ENCODE data around the gene URB1.

Gene URB1

GRCh38 chr21:32309906-32310460, 82.8 kb downstream of the URB1 start:
- DNase-seq (ENCODE audit: low read depth): no peak
- TF ChIP-seq, protein P1, sequence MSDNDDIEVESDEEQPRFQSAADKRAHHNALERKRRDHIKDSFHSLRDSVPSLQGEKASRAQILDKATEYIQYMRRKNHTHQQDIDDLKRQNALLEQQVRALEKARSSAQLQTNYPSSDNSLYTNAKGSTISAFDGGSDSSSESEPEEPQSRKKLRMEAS (IDR thresholded peaks at IDR 0.05; ENCODE audit: low read depth, low read length): no peak
- no peak for TF ChIP-seq MYC (IDR thresholded peaks at IDR 0.05; ENCODE audit: low read depth, low read length)
- no peak for TF ChIP-seq POLR2A (IDR thresholded peaks at IDR 0.05; ENCODE audit: extremely low read depth, insufficient read length)
- TF ChIP-seq CTCF (IDR thresholded peaks at IDR 0.05; ENCODE audit: low read depth, low read length): no peak
- H3K4me3 ChIP-seq (ENCODE audit: low read depth, low read length): no peak overlapping the region

- TF ChIP-seq, protein P1 (IDR thresholded peaks at IDR 0.05; ENCODE audit: low read depth, low read length): no peak
- no peak for TF ChIP-seq MYC (IDR thresholded peaks at IDR 0.05; ENCODE audit: low read depth, low read length)
- no peak for TF ChIP-seq CTCF (IDR thresholded peaks at IDR 0.05; ENCODE audit: low read depth, low read length)
- no peak for TF ChIP-seq POLR2A (IDR thresholded peaks at IDR 0.05; ENCODE audit: extremely low read depth, insufficient read length)
- DNase-seq (ENCODE audit: low read depth): no peak
- H3K4me3 ChIP-seq (ENCODE audit: low read depth, low read length): no peak overlapping the region
Measured at GRCh38 chr21:32308696-32309095, 84.1 kb downstream of the URB1 start.

DNA sequence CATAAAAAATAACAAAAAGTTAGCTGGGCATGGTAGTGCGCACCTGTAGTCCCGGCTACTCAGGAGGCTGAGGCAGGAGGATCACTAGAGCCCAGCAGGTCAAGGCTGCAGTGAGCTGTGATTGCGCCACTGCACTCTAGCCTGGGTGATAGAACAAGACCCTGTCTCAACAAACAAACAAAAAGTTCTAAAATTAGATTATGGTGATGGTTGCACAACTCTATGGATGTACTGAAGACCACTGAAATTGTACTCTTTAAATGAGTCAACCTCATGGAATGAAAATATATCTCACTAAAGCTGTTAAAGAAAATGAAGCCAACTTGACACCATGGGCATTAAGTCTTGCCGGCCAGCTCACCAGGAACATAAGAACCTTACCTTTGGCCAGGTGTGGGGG, 85.1 kb downstream of the URB1 start:
- TF ChIP-seq CTCF (IDR thresholded peaks at IDR 0.05; ENCODE audit: low read depth, low read length): no peak
- TF ChIP-seq MYC (IDR thresholded peaks at IDR 0.05; ENCODE audit: low read depth, low read length): no peak
- TF ChIP-seq, protein P1 (IDR thresholded peaks at IDR 0.05; ENCODE audit: low read depth, low read length): no peak
- no peak for TF ChIP-seq POLR2A (IDR thresholded peaks at IDR 0.05; ENCODE audit: extremely low read depth, insufficient read length)
- H3K4me3 ChIP-seq (ENCODE audit: low read depth, low read length): no peak overlapping the region
- peak; percentile 9 for DNase-seq (ENCODE audit: low read depth)

DNA sequence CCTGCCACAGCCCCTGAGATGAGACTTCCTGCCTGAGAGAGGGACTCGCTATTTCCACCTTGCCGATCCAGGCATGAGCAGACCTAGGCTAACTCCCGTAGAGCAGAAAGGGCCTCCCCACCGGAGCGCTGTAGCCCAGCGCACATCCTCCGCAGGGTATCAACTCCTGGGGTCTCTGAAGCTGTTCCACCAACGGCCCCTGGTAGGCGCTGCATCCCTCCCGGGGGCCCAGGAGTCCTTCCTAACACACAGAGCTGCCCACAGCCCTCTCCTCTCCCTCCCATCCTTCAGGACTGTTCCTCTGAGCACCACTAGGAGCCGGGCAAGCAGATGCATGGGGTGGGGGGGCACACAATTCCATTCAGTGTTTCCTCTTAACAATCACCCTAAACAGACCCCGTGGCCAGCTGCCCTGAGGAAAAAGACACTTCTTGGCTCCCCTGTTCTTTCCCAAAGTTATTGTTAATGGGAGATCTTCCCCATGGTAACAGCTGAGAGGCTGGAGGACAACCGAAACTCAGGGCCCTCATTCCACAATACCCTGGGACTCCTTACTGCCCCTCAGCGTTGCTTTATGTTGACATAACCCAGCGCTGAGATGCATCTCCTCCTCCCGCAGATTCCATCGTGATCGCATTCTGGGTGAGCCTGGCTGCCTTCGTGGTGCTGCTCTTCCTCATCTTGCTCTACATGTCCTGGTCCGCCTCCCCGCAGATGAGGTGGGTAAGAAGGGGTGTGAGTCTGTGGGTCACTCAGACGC, 86.6 kb downstream of the URB1 start:
- H3K4me3 ChIP-seq (ENCODE audit: low read depth, low read length): no peak overlapping the region
- DNase-seq (ENCODE audit: low read depth): peak; percentile 7
- TF ChIP-seq MYC (IDR thresholded peaks at IDR 0.05; ENCODE audit: low read depth, low read length): no peak
- peak; percentile 18 for TF ChIP-seq CTCF (IDR thresholded peaks at IDR 0.05; ENCODE audit: low read depth, low read length)
- TF ChIP-seq, protein P1 (IDR thresholded peaks at IDR 0.05; ENCODE audit: low read depth, low read length): no peak

GRCh38 chr21:32304998-32305397, 87.8 kb downstream of the URB1 start:
- no peak for DNase-seq (ENCODE audit: low read depth)
- H3K4me3 ChIP-seq (ENCODE audit: low read depth, low read length): no peak overlapping the region
- TF ChIP-seq POLR2A (IDR thresholded peaks at IDR 0.05; ENCODE audit: extremely low read depth, insufficient read length) (no peak), CTCF (IDR thresholded peaks at IDR 0.05; ENCODE audit: low read depth, low read length) (no peak), MYC (IDR thresholded peaks at IDR 0.05; ENCODE audit: low read depth, low read length) (no peak)
- TF ChIP-seq, protein P1 (IDR thresholded peaks at IDR 0.05; ENCODE audit: low read depth, low read length): no peak

Data from NB4 (cell line).